Keratinocyte (primary cell): Measurements from ENCODE around the gene ZNF524. TPM values are rescaled to one million over a fixed set of nuclear protein-coding genes. Genes with fewer than 3 reads are reported as not detected.

Experiments used
- DNase-seq: peaks from one replicate; pipeline ENCODE4 v3.0.0-alpha.2; 2011; ENCODE audit warnings: low read depth, missing footprints, low spot score
- FAIRE-seq: peaks from 2 replicates; lab custom pipeline; 2011; peaks lifted over from hg19 to GRCh38; lab: Jason Lieb, UNC
- H2AFZ ChIP-seq: 2 replicates; pipeline ENCODE4 v1.6.0; 2012; ENCODE audit warnings: low read length, control low read depth, inconsistent platforms; ENCODE audit not compliant: control insufficient read depth
- H3K27ac ChIP-seq: 2 replicates; pipeline ENCODE4 v1.5.1; 2011; ENCODE audit warnings: low read length; ENCODE audit not compliant: control insufficient read depth, insufficient read depth
- H3K27me3 ChIP-seq: 3 replicates; pipeline ENCODE4 v1.6.0; 2011; ENCODE audit warnings: low read length; ENCODE audit not compliant: control insufficient read depth, insufficient read depth; ENCODE audit errors: extremely low read depth
- H3K36me3 ChIP-seq, 2 experiments: 2 replicates in 1 of 2; 3 replicates in 1 of 2; pipeline ENCODE4 v1.5.1; 2011; ENCODE audit warnings: low read length in 2 of 2, mild to moderate bottlenecking in 1 of 2; ENCODE audit not compliant: control insufficient read depth in 2 of 2, insufficient read depth in 2 of 2; ENCODE audit errors: extremely low read depth in 1 of 2
- H3K4me1 ChIP-seq: 3 replicates; pipeline ENCODE4 v1.5.1; 2011; ENCODE audit warnings: low read length; ENCODE audit not compliant: control insufficient read depth, insufficient read depth; ENCODE audit errors: extremely low read depth
- H3K4me2 ChIP-seq: 3 replicates; pipeline ENCODE4 v1.6.0; 2011; ENCODE audit warnings: low read depth, low read length; ENCODE audit not compliant: control insufficient read depth, insufficient read depth; ENCODE audit errors: extremely low read depth
- H3K4me3 ChIP-seq, 3 experiments: fragments of 200-600 bp in 1 of 3; sonication (generic) in 1 of 3; 2 replicates in 2 of 3; 3 replicates in 1 of 3; pipeline ENCODE4 v1.5.1; 2011 to 2016; ENCODE audit warnings: low read length in 3 of 3, mild to moderate bottlenecking in 3 of 3, control low read depth in 2 of 3, inconsistent platforms in 1 of 3, low read depth in 1 of 3, mixed read lengths in 1 of 3, mixed run types in 1 of 3, moderate library complexity in 1 of 3; ENCODE audit not compliant: control insufficient read depth in 2 of 3, insufficient read depth in 2 of 3; ENCODE audit errors: extremely low read depth in 1 of 3
- H3K79me2 ChIP-seq: 2 replicates; pipeline ENCODE4 v1.6.0; 2012; ENCODE audit warnings: low read length; ENCODE audit not compliant: control insufficient read depth, insufficient read depth
- H3K9ac ChIP-seq: 3 replicates; pipeline ENCODE4 v1.6.0; 2011; ENCODE audit warnings: low read length; ENCODE audit not compliant: control insufficient read depth, insufficient read depth; ENCODE audit errors: extremely low read depth
- H3K9me1 ChIP-seq: 3 replicates; pipeline ENCODE4 v1.6.0; 2011; ENCODE audit warnings: low read length; ENCODE audit not compliant: control insufficient read depth, insufficient read depth; ENCODE audit errors: extremely low read depth
- H3K9me3 ChIP-seq: 2 replicates; pipeline ENCODE4 v1.5.1; 2012; ENCODE audit warnings: low read depth, low read length; ENCODE audit not compliant: control insufficient read depth
- H4K20me1 ChIP-seq: 3 replicates; pipeline ENCODE4 v1.6.0; 2011; ENCODE audit warnings: low read length; ENCODE audit not compliant: control insufficient read depth, insufficient read depth; ENCODE audit errors: extremely low read depth
- CTCF ChIP-seq, 3 experiments: IDR thresholded peaks in 1 of 3; conservative IDR thresholded peaks in 1 of 3; optimal IDR thresholded peaks in 1 of 3; 2 replicates in 2 of 3; 3 replicates in 1 of 3; pipeline versions ENCODE3 to v1.5.1; 2011; ENCODE audit warnings: low read length in 3 of 3, mild to moderate bottlenecking in 3 of 3, moderate library complexity in 2 of 3, control low read depth in 1 of 3, inconsistent platforms in 1 of 3; ENCODE audit not compliant: insufficient read depth in 2 of 3; ENCODE audit errors: extremely low read depth in 1 of 3
- EZH2 ChIP-seq: IDR thresholded peaks from one replicate; pipeline ENCODE4 v1.6.1; 2012; ENCODE audit warnings: inconsistent platforms, mild to moderate bottlenecking, low read length, moderate library complexity
- dilution Hi-C: fragments of 300-500 bp; cut with MboI; formaldehyde crosslinking; loops from one replicate; pipeline ENCODE4 v1.7.0; 2020; ENCODE audit warnings: low sequenced_read_pairs; ENCODE audit not compliant: extremely low pct_ligation_motif_present
- polyA plus RNA-seq, 5 experiments: library from polyadenylated mRNA; depleted of rRNA in 3 of 5; stranded (reverse) in 3 of 5; stranded (forward) in 1 of 5; unstranded in 1 of 5; fragments of >200 nt; gene quantifications; 1 replicate in 1 of 5; 2 replicates in 3 of 5; 3 replicates in 1 of 5; pipeline versions ENCODE4 v1.2.1 to v1.2.3, GENCODE V29; 2011 to 2012; ENCODE audit warnings: missing spikeins in 2 of 5, low read depth in 1 of 5, low replicate concordance in 1 of 5

The ZNF524 gene
- polyA plus RNA-seq, 1 donor (not counting 4 experiments of a cell fraction or from before 2014, with no cell fraction given): 2.6 TPM

- no peak overlapping the region for H3K9ac ChIP-seq
- no peak for FAIRE-seq
- peaks cover 7% of the 10 kb centered on the region for H3K4me1 ChIP-seq
- no peak overlapping the region for H2AFZ ChIP-seq
- no peaks in the 10 kb centered on the region for H3K27me3 ChIP-seq
- peaks cover 2% of the 10 kb centered on the region for H3K79me2 ChIP-seq
- peaks cover 3% of the 10 kb centered on the region for H4K20me1 ChIP-seq
- TF ChIP-seq CTCF (optimal IDR thresholded peaks at IDR 0.05 in 1 of 3, IDR thresholded peaks at IDR 0.05 in 1 of 3, conservative IDR thresholded peaks at IDR 0.05 in 1 of 3; ENCODE audit: extremely low read depth in 1 of 3, insufficient read depth in 2 of 3, low read length in 3 of 3): no peak
- dilution Hi-C loops: no loop called here
- no peak for DNase-seq
- no peak overlapping the region for H3K4me2 ChIP-seq
- no peaks in the 10 kb centered on the region for H3K9me3 ChIP-seq
- peaks cover 5 to 8% of the 10 kb centered on the region in 2 experiments for H3K36me3 ChIP-seq
- no peak overlapping the region for H3K27ac ChIP-seq
- no peaks in the 10 kb centered on the region for H3K9me1 ChIP-seq
- H3K4me3 ChIP-seq: no peak overlapping the region
Measured at GRCh38 chr19:55619286-55619685, 19.2 kb downstream of the ZNF524 start.

GRCh38 chr19:55620410-55621204 is 20.5 kb downstream of the ZNF524 start:
- peaks cover 13% of the 10 kb centered on the region for H3K4me1 ChIP-seq
- FAIRE-seq: no peak
- H3K4me3 ChIP-seq: no peak overlapping the region
- peaks cover 5 to 6% of the 10 kb centered on the region in 2 experiments for H3K36me3 ChIP-seq
- dilution Hi-C loops: no loop called here
- no peaks in the 10 kb centered on the region for H3K79me2 ChIP-seq
- no peaks in the 10 kb centered on the region for H3K27me3 ChIP-seq
- no peak overlapping the region for H3K4me2 ChIP-seq
- no peak overlapping the region for H3K27ac ChIP-seq
- H4K20me1 ChIP-seq: peaks cover 3% of the 10 kb centered on the region
- H3K9ac ChIP-seq: no peak overlapping the region
- H3K9me1 ChIP-seq: no peaks in the 10 kb centered on the region
- TF ChIP-seq CTCF (optimal IDR thresholded peaks at IDR 0.05 in 1 of 3, IDR thresholded peaks at IDR 0.05 in 1 of 3, conservative IDR thresholded peaks at IDR 0.05 in 1 of 3; ENCODE audit: extremely low read depth in 1 of 3, insufficient read depth in 2 of 3, low read length in 3 of 3) (no peak), EZH2 (no peak)
- DNase-seq: no peak
- no peak overlapping the region for H2AFZ ChIP-seq
- H3K9me3 ChIP-seq: no peaks in the 10 kb centered on the region
